ENCODE data around the gene ACOT13.
"Not testable (repeated sequence)": the region's sequence is repeated elsewhere in the genome, so short reads cannot be mapped to it uniquely, and the experiment has no call there.

ACOT13 gene

GRCh38 chr6:24663189-24663588, 3.7 kb upstream of the ACOT13 start:
- DNase-seq, result no peak

- DNase-seq, result no peak
Measured at GRCh38 chr6:24664046-24664987, 2.6 kb upstream of the ACOT13 start.

GRCh38 chr6:24666097-24666640, 708 bp upstream of the ACOT13 start:
- DNase-seq, result peak; percentile 73

- DNase-seq, result peak; percentile 54
Measured at GRCh38 chr6:24667378-24667803, 514 bp downstream of the ACOT13 start.

GRCh38 chr6:24668066-24668996, 1.5 kb downstream of the ACOT13 start:
- not testable (repeated sequence) for DNase-seq

GRCh38 chr6:24668997-24669361, 2.1 kb downstream of the ACOT13 start:
- DNase-seq, result no peak

- not testable (repeated sequence) for DNase-seq
Measured at GRCh38 chr6:24670492-24670891, 3.6 kb downstream of the ACOT13 start.

GRCh38 chr6:24671077-24671476, 4.2 kb downstream of the ACOT13 start:
- not testable (repeated sequence) for DNase-seq

GRCh38 chr6:24672620-24673182, 5.8 kb downstream of the ACOT13 start:
- no peak for DNase-seq

- DNase-seq, result no peak
Measured at GRCh38 chr6:24673625-24674024, 6.7 kb downstream of the ACOT13 start.

GRCh38 chr6:24678792-24679352, 12.0 kb downstream of the ACOT13 start:
- not testable (repeated sequence) for DNase-seq

- DNase-seq, result no peak
Measured at GRCh38 chr6:24680582-24680981, 13.7 kb downstream of the ACOT13 start.

GRCh38 chr6:24683297-24684296, 16.7 kb downstream of the ACOT13 start:
- DNase-seq, result no peak

GRCh38 chr6:24686408-24686807, 19.5 kb downstream of the ACOT13 start:
- no peak for DNase-seq

- DNase-seq, result no peak
Measured at GRCh38 chr6:24686946-24687345, 20.1 kb downstream of the ACOT13 start.

GRCh38 chr6:24689964-24690363, 23.1 kb downstream of the ACOT13 start:
- DNase-seq, result no peak

- no peak for DNase-seq
Measured at GRCh38 chr6:24690593-24690992, 23.7 kb downstream of the ACOT13 start.

GRCh38 chr6:24691550-24691949, 24.7 kb downstream of the ACOT13 start:
- DNase-seq, result no peak

GRCh38 chr6:24692003-24692402, 25.1 kb downstream of the ACOT13 start:
- no peak for DNase-seq

GRCh38 chr6:24692415-24692814, 25.5 kb downstream of the ACOT13 start:
- no peak for DNase-seq
